Mucosa of descending colon (tissue), 3 donors: ENCODE results near the gene SHANK1. TPM values are rescaled to one million over a fixed set of nuclear protein-coding genes. Genes with fewer than 3 reads are reported as not detected.

Experiments
- ATAC-seq: fragments of 200-7000 bp; cut with Tn5 transposase; one replicate; pipeline ENCODE4 v1.9.1; 2020; ENCODE audit warnings: mild to moderate bottlenecking, moderate library complexity
- DNase-seq, 3 donors: peaks; one replicate each; pipeline ENCODE4 v3.0.0-alpha.2; 2020
- H3K36me3 ChIP-seq: fragments of 200-600 bp; one replicate; pipeline ENCODE4 v1.8.0; 2021; ENCODE audit warnings: low read depth, mild to moderate bottlenecking
- H3K4me1 ChIP-seq: fragments of 200-600 bp; one replicate; pipeline ENCODE4 v1.8.0; 2021; ENCODE audit warnings: low read depth, mild to moderate bottlenecking
- H3K4me3 ChIP-seq: fragments of 200-600 bp; one replicate; pipeline ENCODE4 v1.8.0; 2021; ENCODE audit warnings: mild to moderate bottlenecking
- H3K9me3 ChIP-seq: fragments of 200-600 bp; one replicate; pipeline ENCODE4 v1.8.0; 2021; ENCODE audit warnings: mild to moderate bottlenecking
- CTCF ChIP-seq: fragments of 200-600 bp; IDR thresholded peaks from one replicate; pipeline ENCODE4 v1.8.0; 2022; ENCODE audit warnings: antibody characterized with exemption, mild to moderate bottlenecking
- intact Hi-C, 2 donors: fragments of 100-400 bp; cut with DNase I in 1 of 2; cut with micrococcal nuclease in 1 of 2; formaldehyde crosslinking; loops; one replicate each; pipeline versions ENCODE4 v1.11.0 to v1.11.1; 2022; cut with DNase I, micrococcal nuclease
- total RNA-seq, 3 donors: library from RNA; stranded (reverse); fragmentation: NEBNext Ultra II Directional in 2 of 3; extraction: Animal tissue kit (Norgen Biotek cat#: 25700) in 2 of 3; gene quantifications; one replicate each; pipeline versions ENCODE4 v1.2.1 to v1.2.4, GENCODE V29; 2021 to 2023
- donor health status: DM: no; HTN: no; CAD: no; lungs with moderate emphysema.
- donor health status: DM: no; HTN: no; CAD: no.
- donor health status: DM: no; HTN: yes; CAD: no.

Gene SHANK1
- total RNA-seq, 3 donors from 2014 or later: 0.55 to 1.1 TPM; not detected in 1

GRCh38 chr19:50654882-50655281 lies 64.7 kb downstream of the SHANK1 start:
- TF ChIP-seq CTCF: no peak
- intact Hi-C loops: no loop called here
- peaks cover 6% of the 10 kb centered on the region for H3K4me1 ChIP-seq
- DNase-seq: no peak
- no peak for ATAC-seq
- H3K9me3 ChIP-seq: no peaks in the 10 kb centered on the region
- H3K36me3 ChIP-seq: no peaks in the 10 kb centered on the region
- no peak overlapping the region for H3K4me3 ChIP-seq

- Histone ChIP-seq H3K4me1 (peaks cover under 1% of the 10 kb centered on the region), H3K36me3 (no peaks in the 10 kb centered on the region), H3K4me3 (no peak overlapping the region), H3K9me3 (no peaks in the 10 kb centered on the region)
- intact Hi-C loops: no loop called here
- ATAC-seq (no peak), DNase-seq (no peak)
- TF ChIP-seq CTCF: no peak
Measured at GRCh38 chr19:50652722-50653121, 66.9 kb downstream of the SHANK1 start.

DNA sequence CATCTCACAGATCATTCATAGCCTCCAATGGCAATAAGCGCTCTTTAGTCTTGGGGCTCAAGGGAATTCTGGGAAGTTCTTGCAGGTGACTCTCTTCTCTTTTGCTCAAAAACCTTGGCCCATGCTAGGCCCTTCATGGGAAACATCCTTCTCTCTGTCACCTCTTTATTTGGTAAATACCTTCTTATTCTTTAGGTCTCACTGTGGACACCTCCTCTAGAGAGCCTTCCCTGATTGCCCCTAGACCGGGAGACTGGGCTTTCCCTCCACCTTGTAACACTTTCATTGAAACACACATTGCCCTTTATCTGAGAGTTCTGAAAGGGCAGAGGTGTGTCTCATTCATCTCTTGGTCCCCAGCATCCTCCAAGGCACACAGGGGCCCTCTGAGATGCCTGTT lies 68.4 kb downstream of the SHANK1 start:
- no peaks in the 10 kb centered on the region for H3K36me3 ChIP-seq
- no peaks in the 10 kb centered on the region for H3K9me3 ChIP-seq
- no peaks in the 10 kb centered on the region for H3K4me1 ChIP-seq
- intact Hi-C loops: no loop called here
- no peak overlapping the region for H3K4me3 ChIP-seq
- TF ChIP-seq CTCF: no peak
- DNase-seq: no peak
- ATAC-seq: no peak

DNA sequence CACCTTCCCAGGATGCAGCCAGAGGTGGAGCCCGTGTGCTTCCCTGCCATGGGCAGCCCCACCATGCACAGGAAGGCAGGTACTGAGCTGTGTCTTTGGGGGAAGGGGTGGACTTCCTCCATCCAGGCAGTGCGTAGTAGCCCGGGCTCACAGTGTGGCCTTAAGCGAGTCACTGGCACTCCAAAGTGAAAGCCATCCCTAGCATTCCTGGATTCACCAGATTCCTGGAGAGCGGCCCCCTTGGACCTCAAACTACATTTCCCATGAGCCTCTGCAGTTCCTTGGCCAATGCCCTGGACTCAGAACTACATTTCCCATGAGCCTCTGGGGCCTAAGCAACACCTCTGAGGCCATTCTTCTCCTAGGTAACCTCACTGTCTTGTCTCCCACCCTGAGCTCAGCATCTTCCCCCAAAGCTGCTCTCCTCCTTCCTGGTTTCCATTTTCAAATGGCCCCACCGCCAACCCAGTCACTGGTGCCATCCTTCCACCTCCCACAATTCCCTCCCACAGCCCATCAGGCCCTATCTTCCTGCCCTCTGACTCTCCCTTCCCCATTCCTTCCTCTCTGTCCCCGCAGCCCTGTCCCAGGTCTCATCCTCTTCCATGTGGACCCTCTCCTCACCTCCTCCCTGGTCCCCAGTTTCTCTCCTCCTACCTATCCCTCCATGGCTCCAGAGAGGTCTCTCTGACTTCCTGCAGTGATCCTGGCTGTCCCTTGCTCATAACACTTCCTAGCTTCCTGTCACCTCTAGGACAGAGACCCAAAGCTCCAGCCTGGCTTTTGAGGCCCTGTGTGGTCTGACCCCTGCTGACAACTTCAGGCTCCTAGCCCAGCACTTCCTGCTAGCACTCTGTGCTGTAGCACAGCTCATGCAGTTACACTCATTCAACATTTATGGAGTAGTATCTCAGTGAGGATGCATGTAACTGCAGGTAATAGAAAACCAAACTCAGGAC lies 69.9 kb downstream of the SHANK1 start, which contains the start of gene C19orf81:
C19orf81 (plus strand) TSS at position 13 of the 959 bp plus-strand sequence; CDS start at position 13, 0 bp downstream.
- H3K36me3 ChIP-seq: no peaks in the 10 kb centered on the region
- H3K4me1 ChIP-seq: no peaks in the 10 kb centered on the region
- no peaks in the 10 kb centered on the region for H3K9me3 ChIP-seq
- ATAC-seq (no peak), DNase-seq (no peak)
- TF ChIP-seq CTCF: no peak
- H3K4me3 ChIP-seq: no peak within 1 kb of the TSS
- intact Hi-C loops: no loop called here

DNA sequence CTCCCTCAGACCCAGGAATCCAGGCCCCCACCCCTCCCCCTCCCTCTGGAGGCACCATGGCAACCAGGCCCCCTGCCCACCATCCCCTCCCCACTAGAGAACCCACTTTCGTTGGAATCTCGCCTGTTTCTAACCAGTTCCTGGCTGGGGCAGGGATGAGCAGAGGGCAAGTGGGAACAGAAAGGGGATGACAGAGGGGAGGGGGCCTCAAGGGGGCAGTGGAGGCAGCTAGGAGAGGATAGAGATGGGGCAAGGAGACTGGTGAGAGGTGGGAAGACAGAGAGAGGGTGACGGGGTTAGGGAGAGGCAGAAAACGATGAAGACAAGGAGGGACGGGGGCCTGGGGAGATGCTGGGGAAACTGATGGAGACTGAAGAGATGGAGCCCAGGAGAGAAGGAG lies 70.9 kb downstream of the SHANK1 start:
- no peaks in the 10 kb centered on the region for H3K36me3 ChIP-seq
- intact Hi-C loops: no loop called here
- no peak for ATAC-seq
- no peak overlapping the region for H3K4me3 ChIP-seq
- no peak for TF ChIP-seq CTCF
- no peaks in the 10 kb centered on the region for H3K9me3 ChIP-seq
- H3K4me1 ChIP-seq: no peaks in the 10 kb centered on the region
- no peak for DNase-seq
